ENCODE results near the gene ZRANB1. TPM values are rescaled to one million over a fixed set of nuclear protein-coding genes. Genes with fewer than 3 reads are reported as not detected.

Gene ZRANB1
- total RNA-seq, 2 experiments from 2014 or later: 14.5 to 17.0 TPM

GRCh38 chr10:125011926-125012705, 70.2 kb downstream of the ZRANB1 start:
- Histone ChIP-seq H3K36me3 (ENCODE audit: insufficient read depth, low read length) (no peaks in the 10 kb centered on the region), H3K9me3 (ENCODE audit: low read length) (no peaks in the 10 kb centered on the region), H4K20me1 (ENCODE audit: insufficient read depth, low read length) (no peaks in the 10 kb centered on the region), H3K9me2 (ENCODE audit: insufficient read depth, low read length) (no peaks in the 10 kb centered on the region), H3K4me3 (ENCODE audit: low read depth, low read length, poor library complexity, severe bottlenecking) (no peak overlapping the region), H2AFZ (ENCODE audit: low read length) (no peak overlapping the region), H3K27ac (ENCODE audit: low read depth, low read length, poor library complexity, severe bottlenecking) (no peak overlapping the region), H3K4me2 (ENCODE audit: low read length) (no peak overlapping the region), H3K79me2 (ENCODE audit: insufficient read depth, low read depth, low read length) (no peaks in the 10 kb centered on the region), H3K4me1 (ENCODE audit: insufficient read depth, low read length, poor library complexity, severe bottlenecking) (no peaks in the 10 kb centered on the region)
- TF ChIP-seq CTCF (conservative IDR thresholded peaks at IDR 0.05; ENCODE audit: low read length) (no peak), EZH2phosphoT487 (IDR thresholded peaks at IDR 0.05; ENCODE audit: borderline replicate concordance, low read depth, low read length) (no peak)
- no peak for DNase-seq (ENCODE audit: low spot score)
- intact Hi-C loops (cut with micrococcal nuclease; ENCODE audit: unreplicated experiment): no loop called here
- no TSS peak for BruUV-seq (replicated peaks)
- ChIA-PET CTCF (ENCODE audit: unreplicated experiment) (no interaction called here), POLR2A (interaction anchor here (1.9 kb wide), 1 partner anchor 19 kb away, joined by 6 read pairs; no protein-coding TSS in a partner anchor)

- ChIA-PET POLR2A (interaction anchor here (0.6 kb wide), 1 partner anchor 194 kb away, joined by 4 read pairs; no protein-coding TSS in a partner anchor), CTCF (ENCODE audit: unreplicated experiment) (no interaction called here)
- H3K9me2 ChIP-seq (ENCODE audit: insufficient read depth, low read length): no peaks in the 10 kb centered on the region
- H3K79me2 ChIP-seq (ENCODE audit: insufficient read depth, low read depth, low read length): no peaks in the 10 kb centered on the region
- no TSS peak for BruUV-seq (replicated peaks)
- H3K36me3 ChIP-seq (ENCODE audit: insufficient read depth, low read length): no peaks in the 10 kb centered on the region
- intact Hi-C loops (cut with micrococcal nuclease; ENCODE audit: unreplicated experiment): no loop called here
- H3K4me3 ChIP-seq (ENCODE audit: low read depth, low read length, poor library complexity, severe bottlenecking): no peak overlapping the region
- H4K20me1 ChIP-seq (ENCODE audit: insufficient read depth, low read length): no peaks in the 10 kb centered on the region
- H3K9me3 ChIP-seq (ENCODE audit: low read length): no peaks in the 10 kb centered on the region
- no peak overlapping the region for H2AFZ ChIP-seq (ENCODE audit: low read length)
- no peak for DNase-seq (ENCODE audit: low spot score)
- H3K27ac ChIP-seq (ENCODE audit: low read depth, low read length, poor library complexity, severe bottlenecking): no peak overlapping the region
- TF ChIP-seq EZH2phosphoT487 (IDR thresholded peaks at IDR 0.05; ENCODE audit: borderline replicate concordance, low read depth, low read length) (no peak), CTCF (conservative IDR thresholded peaks at IDR 0.05; ENCODE audit: low read length) (no peak)
- H3K4me1 ChIP-seq (ENCODE audit: insufficient read depth, low read length, poor library complexity, severe bottlenecking): no peaks in the 10 kb centered on the region
- no peak overlapping the region for H3K4me2 ChIP-seq (ENCODE audit: low read length)
Measured at GRCh38 chr10:125012851-125013528, 71.1 kb downstream of the ZRANB1 start.

- TF ChIP-seq CTCF (conservative IDR thresholded peaks at IDR 0.05; ENCODE audit: low read length): no peak
- TF ChIP-seq EZH2phosphoT487 (IDR thresholded peaks at IDR 0.05; ENCODE audit: borderline replicate concordance, low read depth, low read length): no peak
- Histone ChIP-seq H3K27ac (ENCODE audit: low read depth, low read length, poor library complexity, severe bottlenecking) (no peak overlapping the region), H4K20me1 (ENCODE audit: insufficient read depth, low read length) (no peaks in the 10 kb centered on the region), H3K79me2 (ENCODE audit: insufficient read depth, low read depth, low read length) (no peaks in the 10 kb centered on the region), H3K4me3 (ENCODE audit: low read depth, low read length, poor library complexity, severe bottlenecking) (no peak overlapping the region), H3K9me3 (ENCODE audit: low read length) (no peaks in the 10 kb centered on the region), H3K4me1 (ENCODE audit: insufficient read depth, low read length, poor library complexity, severe bottlenecking) (no peaks in the 10 kb centered on the region), H3K9me2 (ENCODE audit: insufficient read depth, low read length) (no peaks in the 10 kb centered on the region), H3K36me3 (ENCODE audit: insufficient read depth, low read length) (no peaks in the 10 kb centered on the region), H3K4me2 (ENCODE audit: low read length) (no peak overlapping the region), H2AFZ (ENCODE audit: low read length) (no peak overlapping the region)
- no TSS peak for BruUV-seq (replicated peaks)
- intact Hi-C loops (cut with micrococcal nuclease; ENCODE audit: unreplicated experiment): no loop called here
- ChIA-PET POLR2A (interaction anchor here (0.6 kb wide), 1 partner anchor 194 kb away, joined by 4 read pairs; no protein-coding TSS in a partner anchor), CTCF (ENCODE audit: unreplicated experiment) (no interaction called here)
- no peak for DNase-seq (ENCODE audit: low spot score)
Measured at GRCh38 chr10:125013529-125013872, 71.6 kb downstream of the ZRANB1 start.

Measured in OCI-LY7 (cell line).